IMR-90 (cell line): Measurements from ENCODE around the gene PRKAG3. TPM values are rescaled to one million over a fixed set of nuclear protein-coding genes. Genes with fewer than 3 reads are reported as not detected.

Source experiments
- ATAC-seq: fragments of 200-7000 bp; cut with Tn5 transposase; 2 replicates; pipeline ENCODE4 v1.9.1; 2020; ENCODE audit warnings: low read depth, mild to moderate bottlenecking, moderate library complexity
- BruUV-seq: library from RNA; stranded (reverse); fragments of 400-500 nt; replicated peaks from 2 replicates; lab custom pipeline; 2021; lab: Mats Ljungman, UMichigan
- CTCF ChIA-PET: fragments of 300-600 bp; formaldehyde crosslinking; extraction: SDS; loops from one replicate; lab custom pipeline; 2021; ENCODE audit warnings: antibody characterized with exemption; lab: Yijun Ruan, JAX
- POLR2A ChIA-PET: fragments of 300-600 bp; sonication (Branson Sonifier 250); formaldehyde crosslinking; loops from one replicate; lab custom pipeline; 2022; ENCODE audit warnings: antibody characterized with exemption; ENCODE audit not compliant: unreplicated experiment; lab: Charles Lee
- DNase-seq: peaks from one replicate; pipeline ENCODE4 v3.0.0; 2013
- H2AFZ ChIP-seq: replicated peaks from 2 replicates; pipeline ENCODE3; 2013; ENCODE audit warnings: low read length, mild to moderate bottlenecking; ENCODE audit not compliant: poor library complexity
- H2AK5ac ChIP-seq: 2 replicates; pipeline ENCODE4 v1.6.1; 2013; ENCODE audit warnings: low read depth, low read length, inconsistent platforms
- H2AK9ac ChIP-seq: replicated peaks from 2 replicates; pipeline ENCODE3; 2013; ENCODE audit warnings: mild to moderate bottlenecking, low read depth, low read length, moderate library complexity; ENCODE audit not compliant: poor library complexity
- H2BK120ac ChIP-seq: 2 replicates; pipeline ENCODE4 v1.6.1; 2013; ENCODE audit warnings: low read depth, low read length, inconsistent platforms
- H2BK15ac ChIP-seq: 3 replicates; pipeline ENCODE4 v1.6.1; 2013; ENCODE audit warnings: low read depth, low read length, inconsistent platforms
- H2BK20ac ChIP-seq: 2 replicates; pipeline ENCODE4 v1.6.1; 2013; ENCODE audit warnings: low read depth, mild to moderate bottlenecking, inconsistent platforms, low read length, moderate library complexity
- H2BK5ac ChIP-seq: 2 replicates; pipeline ENCODE4 v1.6.1; 2013; ENCODE audit warnings: mild to moderate bottlenecking, low read depth, low read length, inconsistent platforms; ENCODE audit not compliant: poor library complexity, severe bottlenecking
- H3K14ac ChIP-seq: replicated peaks from 2 replicates; pipeline ENCODE4 v1.6.1; 2013; ENCODE audit warnings: low read depth, low read length, inconsistent platforms
- H3K18ac ChIP-seq: 2 replicates; pipeline ENCODE4 v1.6.1; 2013; ENCODE audit warnings: low read depth, low read length, control low read depth
- H3K23ac ChIP-seq: 2 replicates; pipeline ENCODE4 v1.6.1; 2013; ENCODE audit warnings: low read depth, low read length, inconsistent platforms
- H3K27ac ChIP-seq: 2 replicates; pipeline ENCODE4 v1.5.1; 2013; ENCODE audit warnings: mild to moderate bottlenecking, control low read depth, low read length; ENCODE audit not compliant: insufficient read depth
- H3K27me3 ChIP-seq: 2 replicates; pipeline ENCODE4 v1.6.1; 2013; ENCODE audit warnings: low read length; ENCODE audit not compliant: control insufficient read depth, insufficient read depth
- H3K36me3 ChIP-seq: 2 replicates; pipeline ENCODE4 v1.6.1; 2013; ENCODE audit warnings: low read length, mixed read lengths; ENCODE audit not compliant: control insufficient read depth, insufficient read depth
- H3K4ac ChIP-seq: 2 replicates; pipeline ENCODE4 v1.6.1; 2013; ENCODE audit warnings: low read depth, low read length, inconsistent platforms
- H3K4me1 ChIP-seq: 2 replicates; pipeline ENCODE4 v1.6.1; 2013; ENCODE audit warnings: low read length, mixed read lengths; ENCODE audit not compliant: control insufficient read depth, insufficient read depth
- H3K4me2 ChIP-seq: 2 replicates; pipeline ENCODE4 v1.6.1; 2013; ENCODE audit warnings: low read depth, mild to moderate bottlenecking, control low read depth, low read length, moderate library complexity
- H3K4me3 ChIP-seq: 2 replicates; pipeline ENCODE4 v1.5.1; 2013; ENCODE audit warnings: low read depth, mild to moderate bottlenecking, control low read depth, low read length, moderate library complexity; ENCODE audit not compliant: insufficient read depth
- H3K56ac ChIP-seq: 2 replicates; pipeline ENCODE4 v1.6.1; 2013; ENCODE audit warnings: low read length, inconsistent platforms; ENCODE audit not compliant: insufficient read depth; ENCODE audit errors: extremely low read depth
- H3K79me1 ChIP-seq, 2 experiments: 2 replicates each; pipeline ENCODE4 v1.6.1; 2013; ENCODE audit warnings: low read length in 2 of 2, inconsistent platforms in 1 of 2, low read depth in 1 of 2
- H3K9ac ChIP-seq: 2 replicates; pipeline ENCODE4 v1.6.1; 2013; ENCODE audit warnings: low read depth, low read length, control low read depth
- H3K9me1 ChIP-seq: 2 replicates; pipeline ENCODE4 v1.6.1; 2013; ENCODE audit warnings: low read length, inconsistent platforms; ENCODE audit not compliant: insufficient read depth
- H3K9me3 ChIP-seq: 2 replicates; pipeline ENCODE4 v1.6.1; 2013; ENCODE audit warnings: low read length; ENCODE audit not compliant: control insufficient read depth, insufficient read depth
- H4K20me1 ChIP-seq: 2 replicates; pipeline ENCODE4 v1.6.1; 2013; ENCODE audit warnings: low read length, inconsistent platforms; ENCODE audit not compliant: insufficient read depth
- H4K5ac ChIP-seq: 2 replicates; pipeline ENCODE4 v1.6.1; 2013; ENCODE audit warnings: mild to moderate bottlenecking, low read depth, low read length, control low read depth
- H4K8ac ChIP-seq, 2 experiments: 2 replicates each; pipeline ENCODE4 v1.6.1; 2013; ENCODE audit warnings: low read depth in 2 of 2, low read length in 2 of 2, control low read depth in 1 of 2, inconsistent platforms in 1 of 2
- H4K91ac ChIP-seq: 2 replicates; pipeline ENCODE4 v1.6.1; 2013; ENCODE audit warnings: low read depth, low read length, inconsistent platforms; ENCODE audit not compliant: insufficient read depth
- BHLHE40 ChIP-seq: fragments of 150-350 bp; IDR thresholded peaks from 2 replicates; pipeline ENCODE4 v1.6.1; 2016; ENCODE audit warnings: mild to moderate bottlenecking, low read depth, low read length
- MAZ ChIP-seq: IDR thresholded peaks from 2 replicates; pipeline ENCODE4 v1.6.1; 2012; ENCODE audit warnings: low read depth, mild to moderate bottlenecking, low read length, improper control_type of control experiment, moderate library complexity, borderline replicate concordance
- RAD21 ChIP-seq: IDR thresholded peaks from 2 replicates; pipeline ENCODE4 v1.6.1; 2012; ENCODE audit warnings: low read length, improper control_type of control experiment
- RCOR1 ChIP-seq: IDR thresholded peaks from 2 replicates; pipeline ENCODE4 v1.6.1; 2012; ENCODE audit warnings: mild to moderate bottlenecking, low read length, improper control_type of control experiment; ENCODE audit not compliant: insufficient replicate concordance
- RFX5 ChIP-seq: IDR thresholded peaks from 2 replicates; pipeline ENCODE4 v1.8.0; 2012; ENCODE audit warnings: low read depth, mild to moderate bottlenecking, low read length, moderate library complexity
- SMC3 ChIP-seq: fragments of 150-350 bp; IDR thresholded peaks from 2 replicates; pipeline ENCODE4 v1.6.1; 2016; ENCODE audit warnings: low read depth, mild to moderate bottlenecking, antibody characterized with exemption, low read length, moderate library complexity
- WGBS, 2 experiments: methylation state at CpG; one replicate each; pipeline versions ENCODE4 v1.1.5 to v1.1.7; 2013; ENCODE audit warnings: missing lambda C conversion rate in 2 of 2; ENCODE audit not compliant: insufficient read length in 1 of 2; ENCODE audit errors: extremely low coverage in 2 of 2; 5-methylcytosine and 5-hydroxymethylcytosine counted together
- dilution Hi-C: fragments of 300-500 bp; cut with HindIII; formaldehyde crosslinking; loops from one replicate; pipeline ENCODE4 v1.14.3; 2018; ENCODE audit warnings: low sequenced_read_pairs; ENCODE audit not compliant: unreplicated experiment
- in situ Hi-C: fragments of 300-500 bp; cut with MboI; formaldehyde crosslinking; loops from 3 replicates; pipeline ENCODE4 v1.14.3; 2019; ENCODE audit warnings: low sequenced_read_pairs, inconsistent platforms, mixed read lengths
- intact Hi-C: fragments of 100-400 bp; cut with micrococcal nuclease; formaldehyde crosslinking; loops from 2 replicates; pipeline ENCODE4 v1.10.0; 2022
- polyA plus RNA-seq, 3 experiments: library from polyadenylated mRNA; depleted of rRNA; stranded (reverse); fragments of >200 nt; gene quantifications; 2 replicates each; pipeline ENCODE4 v1.2.3, GENCODE V29; 2012; ENCODE audit warnings: low replicate concordance in 1 of 3
- total RNA-seq: library from RNA; depleted of rRNA; stranded (reverse); fragments of >200 nt; gene quantifications from 2 replicates; pipeline ENCODE4 v1.2.3, GENCODE V29; 2012
- TF ChIP-seq, protein P1 (sequence below): conservative IDR thresholded peaks from 2 replicates; pipeline ENCODE4 v1.5.1; 2012; ENCODE audit warnings: mild to moderate bottlenecking, low read depth, low read length, improper control_type of control experiment

Gene PRKAG3
- total and polyA plus RNA-seq, 2 of the 4 experiments (the other 2 are of a cell fraction) = not detected

DNA sequence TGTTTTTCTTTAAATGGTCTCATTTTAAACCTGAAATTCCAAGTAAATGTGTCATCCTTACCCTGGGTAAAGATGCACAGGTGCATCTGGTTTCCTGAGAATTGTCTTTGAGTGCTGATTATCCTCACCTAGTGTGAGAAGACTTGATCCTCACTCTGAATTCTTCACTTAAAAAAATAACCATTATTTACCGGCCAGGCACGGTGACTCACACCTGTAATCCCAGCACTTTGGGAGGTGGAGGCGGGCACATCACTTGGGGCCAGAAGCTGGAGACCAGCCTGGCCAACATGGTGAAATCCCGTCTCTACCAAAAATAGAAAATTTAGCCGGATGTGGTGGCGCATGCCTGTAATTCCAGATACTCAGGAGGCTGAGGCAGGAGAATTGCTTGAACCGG lies 18.1 kb upstream of the PRKAG3 start:
- DNase-seq (no peak), ATAC-seq (no peak)
- Histone ChIP-seq H3K4me3 (no peak overlapping the region), H2AFZ (no peak overlapping the region), H3K23ac (no peak overlapping the region), H2BK5ac (no peak overlapping the region), H3K4me1 (no peaks in the 10 kb centered on the region), H3K9ac (no peak overlapping the region), H4K8ac (no peak overlapping the region), H3K9me3 (no peaks in the 10 kb centered on the region), H3K79me1 (no peaks in the 10 kb centered on the region), H3K27me3 (peaks cover 26% of the 10 kb centered on the region), H3K18ac (no peak overlapping the region), H4K5ac (no peak overlapping the region), H4K91ac (no peak overlapping the region), H3K36me3 (no peaks in the 10 kb centered on the region), H2BK15ac (no peak overlapping the region), H3K9me1 (no peaks in the 10 kb centered on the region), H3K14ac (no peak overlapping the region), H2AK5ac (no peak overlapping the region), H3K4me2 (no peak overlapping the region), H3K4ac (no peak overlapping the region), H2AK9ac (no peak overlapping the region), H3K27ac (no peak overlapping the region), H2BK20ac (no peak overlapping the region), H2BK120ac (no peak overlapping the region), H3K56ac (no peak overlapping the region), H4K20me1 (no peaks in the 10 kb centered on the region)
- in situ Hi-C loops = loop anchor here (10.0 kb wide), 1 partner anchor 165 kb away; no protein-coding TSS in a partner anchor
- TF ChIP-seq, protein P1, sequence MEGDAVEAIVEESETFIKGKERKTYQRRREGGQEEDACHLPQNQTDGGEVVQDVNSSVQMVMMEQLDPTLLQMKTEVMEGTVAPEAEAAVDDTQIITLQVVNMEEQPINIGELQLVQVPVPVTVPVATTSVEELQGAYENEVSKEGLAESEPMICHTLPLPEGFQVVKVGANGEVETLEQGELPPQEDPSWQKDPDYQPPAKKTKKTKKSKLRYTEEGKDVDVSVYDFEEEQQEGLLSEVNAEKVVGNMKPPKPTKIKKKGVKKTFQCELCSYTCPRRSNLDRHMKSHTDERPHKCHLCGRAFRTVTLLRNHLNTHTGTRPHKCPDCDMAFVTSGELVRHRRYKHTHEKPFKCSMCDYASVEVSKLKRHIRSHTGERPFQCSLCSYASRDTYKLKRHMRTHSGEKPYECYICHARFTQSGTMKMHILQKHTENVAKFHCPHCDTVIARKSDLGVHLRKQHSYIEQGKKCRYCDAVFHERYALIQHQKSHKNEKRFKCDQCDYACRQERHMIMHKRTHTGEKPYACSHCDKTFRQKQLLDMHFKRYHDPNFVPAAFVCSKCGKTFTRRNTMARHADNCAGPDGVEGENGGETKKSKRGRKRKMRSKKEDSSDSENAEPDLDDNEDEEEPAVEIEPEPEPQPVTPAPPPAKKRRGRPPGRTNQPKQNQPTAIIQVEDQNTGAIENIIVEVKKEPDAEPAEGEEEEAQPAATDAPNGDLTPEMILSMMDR = no peak
- TF ChIP-seq RAD21 (no peak), MAZ (no peak), BHLHE40 (no peak), RCOR1 (no peak), RFX5 (no peak), SMC3 (no peak)
- intact Hi-C loops = no loop called here
- CTCF ChIA-PET = interaction anchor here (1.0 kb wide), 1 partner anchor 26 kb away, joined by 3 read pairs; no protein-coding TSS in a partner anchor
- WGBS, 2 experiments = 100% methylated on average over 1 of the region's 7 CpGs; no CpG with 5 or more reads in 1 of the 2 experiments
- dilution Hi-C loops = no loop called here
- POLR2A ChIA-PET = no interaction called here
- no TSS peak for BruUV-seq
